Lung (tissue), 12 donors: ENCODE results near the gene ZDHHC11. TPM values are rescaled to one million over a fixed set of nuclear protein-coding genes. Genes with fewer than 3 reads are reported as not detected.

Source experiments
- ATAC-seq: fragments of 200-7000 bp; cut with Tn5 transposase; one replicate; pipeline ENCODE4 v1.9.1; 2020; ENCODE audit warnings: moderate number of reproducible peaks; ENCODE audit not compliant: insufficient read depth, low FRiP score
- DNase-seq, 3 donors: peaks; one replicate each; pipeline ENCODE4 v3.0.0-alpha.2; 2013 to 2017
- H3K27ac ChIP-seq, 2 donors: one replicate each; pipeline ENCODE4 v1.5.1; 2013; ENCODE audit warnings: mild to moderate bottlenecking in 2 of 2, moderate library complexity in 2 of 2, control low read depth in 1 of 2, inconsistent platforms in 1 of 2, low read depth in 1 of 2, low read length in 1 of 2
- H3K27me3 ChIP-seq, 3 donors: one replicate each; pipeline ENCODE4 v1.5.1; 2013; ENCODE audit warnings: low read length in 2 of 3; ENCODE audit not compliant: control insufficient read depth in 3 of 3, insufficient read depth in 3 of 3
- H3K36me3 ChIP-seq, 4 donors: one replicate each; pipeline ENCODE4 v1.5.1; 2013; ENCODE audit warnings: low read length in 4 of 4, mild to moderate bottlenecking in 1 of 4, moderate library complexity in 1 of 4; ENCODE audit not compliant: control insufficient read depth in 4 of 4, insufficient read depth in 4 of 4
- H3K4me1 ChIP-seq, 5 donors: one replicate each; pipeline ENCODE4 v1.5.1; 2013; ENCODE audit warnings: low read length in 5 of 5, mild to moderate bottlenecking in 2 of 5, moderate library complexity in 1 of 5; ENCODE audit not compliant: control insufficient read depth in 5 of 5, insufficient read depth in 5 of 5
- H3K4me3 ChIP-seq: one replicate; pipeline ENCODE4 v1.5.1; 2013; ENCODE audit warnings: mild to moderate bottlenecking, control low read depth, moderate library complexity
- H3K9ac ChIP-seq, 2 donors: one replicate each; pipeline ENCODE4 v1.5.1; 2013; ENCODE audit warnings: low read length in 2 of 2, control low read depth in 1 of 2; ENCODE audit not compliant: insufficient read depth in 1 of 2
- H3K9me3 ChIP-seq, 4 donors: one replicate each; pipeline ENCODE4 v1.5.1; 2013; ENCODE audit warnings: low read length in 3 of 4, mild to moderate bottlenecking in 1 of 4, moderate library complexity in 1 of 4; ENCODE audit not compliant: control insufficient read depth in 4 of 4, insufficient read depth in 3 of 4
- WGBS, 2 donors: extraction: QIAGEN DNeasy Blood & Tissue Kit; methylation state at CpG; one replicate each; pipeline ENCODE4 v1.1.7; 2013; 5-methylcytosine and 5-hydroxymethylcytosine counted together
- polyA plus RNA-seq, 2 donors: library from polyadenylated mRNA; stranded (reverse); fragments of 200-250 nt; gene quantifications; one replicate each; pipeline ENCODE4 v1.2.1, GENCODE V29; 2013
- total RNA-seq, 2 donors: library from RNA; depleted of rRNA in 1 of 2; stranded (reverse); fragments of >200 nt in 1 of 2; gene quantifications; one replicate each; pipeline ENCODE4 v1.2.1, GENCODE V29; 2014 to 2021
- TF ChIP-seq, protein P1 (sequence below): IDR thresholded peaks from 2 replicates; pipeline ENCODE4 v1.5.1; 2012; ENCODE audit warnings: mild to moderate bottlenecking; ENCODE audit errors: control extremely low read depth, extremely low read depth
- donor health status: control.
- donor health status: control.
- donor health status: Bipolar disorder and iron deficiency.
- donor health status: healthy.
- donor health status: DM: yes; HTN: yes; CAD: no.

The ZDHHC11 gene
- total and polyA plus RNA-seq, 4 donors = 6.8 to 110 (median 20.5) TPM

DNA sequence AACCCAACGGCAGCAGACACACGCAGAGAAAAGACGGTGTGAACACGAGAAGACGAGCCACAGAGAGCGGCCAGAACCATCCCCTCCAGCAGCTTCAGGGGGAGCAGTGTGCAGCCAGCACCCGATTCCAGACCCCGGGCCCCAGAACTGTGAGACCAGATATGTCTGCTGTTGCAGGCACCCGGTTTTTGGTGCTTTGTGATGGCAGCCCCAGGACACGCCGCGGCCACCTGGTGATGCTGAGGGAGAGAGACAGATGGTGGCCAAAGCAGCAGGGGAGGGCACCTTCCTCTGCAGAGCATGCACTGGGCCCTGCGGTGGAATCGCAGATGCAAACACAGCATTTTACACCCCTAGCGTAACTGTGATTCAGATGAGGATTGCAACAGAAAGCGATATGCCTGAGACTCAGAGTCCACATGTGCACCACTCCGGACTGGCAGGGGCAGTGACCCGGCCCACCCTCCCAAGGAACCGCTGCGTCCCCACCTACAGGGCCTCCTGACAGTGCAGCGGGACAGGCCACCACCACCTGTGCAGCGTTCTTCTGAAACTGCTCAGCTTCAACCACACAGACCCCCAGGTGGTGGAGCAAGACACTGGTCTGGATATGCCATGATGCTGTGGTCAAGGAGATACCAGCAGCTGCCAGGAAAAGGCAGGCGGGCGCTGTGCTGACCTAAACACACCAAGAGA, 90.3 kb downstream of the ZDHHC11 start:
- no peak for ATAC-seq
- Histone ChIP-seq H3K4me1 (peaks cover 15 to 29% (median 25%) of the 10 kb centered on the region in 5 donors), H3K27me3 (no peaks in the 10 kb centered on the region), H3K9ac (no peak overlapping the region), H3K36me3 (peaks cover 0 to 11% (median 2%) of the 10 kb centered on the region in 4 donors), H3K27ac (no peak overlapping the region), H3K9me3 (no peaks in the 10 kb centered on the region), H3K4me3 (no peak overlapping the region)
- peak in 1 of 3 donors; percentile 11 for DNase-seq
- TF ChIP-seq, protein P1, sequence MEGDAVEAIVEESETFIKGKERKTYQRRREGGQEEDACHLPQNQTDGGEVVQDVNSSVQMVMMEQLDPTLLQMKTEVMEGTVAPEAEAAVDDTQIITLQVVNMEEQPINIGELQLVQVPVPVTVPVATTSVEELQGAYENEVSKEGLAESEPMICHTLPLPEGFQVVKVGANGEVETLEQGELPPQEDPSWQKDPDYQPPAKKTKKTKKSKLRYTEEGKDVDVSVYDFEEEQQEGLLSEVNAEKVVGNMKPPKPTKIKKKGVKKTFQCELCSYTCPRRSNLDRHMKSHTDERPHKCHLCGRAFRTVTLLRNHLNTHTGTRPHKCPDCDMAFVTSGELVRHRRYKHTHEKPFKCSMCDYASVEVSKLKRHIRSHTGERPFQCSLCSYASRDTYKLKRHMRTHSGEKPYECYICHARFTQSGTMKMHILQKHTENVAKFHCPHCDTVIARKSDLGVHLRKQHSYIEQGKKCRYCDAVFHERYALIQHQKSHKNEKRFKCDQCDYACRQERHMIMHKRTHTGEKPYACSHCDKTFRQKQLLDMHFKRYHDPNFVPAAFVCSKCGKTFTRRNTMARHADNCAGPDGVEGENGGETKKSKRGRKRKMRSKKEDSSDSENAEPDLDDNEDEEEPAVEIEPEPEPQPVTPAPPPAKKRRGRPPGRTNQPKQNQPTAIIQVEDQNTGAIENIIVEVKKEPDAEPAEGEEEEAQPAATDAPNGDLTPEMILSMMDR = no peak
- WGBS, 2 donors = 96% methylated on average over 24 of the region's 24 CpGs

DNA sequence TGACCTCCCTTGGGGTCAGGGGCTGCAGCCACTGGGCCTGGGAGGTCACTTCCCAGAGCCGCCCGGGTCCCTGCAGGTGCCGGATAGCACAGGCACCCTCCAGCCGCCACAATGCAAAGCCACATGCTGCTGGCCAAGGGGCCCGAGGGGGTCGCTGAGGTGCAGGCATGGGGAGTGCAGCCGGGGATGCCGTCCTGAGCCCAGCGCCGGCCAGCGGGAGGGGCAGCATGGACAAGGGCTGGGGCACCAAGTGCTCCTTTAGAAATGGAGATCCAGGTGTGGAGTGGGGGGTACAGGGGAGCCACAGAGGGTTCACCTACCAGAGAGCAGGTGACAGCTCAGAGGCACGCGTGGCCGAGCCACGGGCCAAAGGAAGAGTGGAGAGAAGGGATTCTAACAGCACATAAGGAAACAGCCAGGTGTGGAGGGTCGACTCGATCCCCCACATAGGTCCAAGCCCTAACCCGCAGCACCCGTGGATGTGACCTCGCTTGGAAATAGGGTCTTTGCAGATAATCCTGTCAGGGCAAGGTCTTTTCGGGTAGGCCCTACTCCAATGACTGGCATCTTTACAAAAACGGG, 90.9 kb downstream of the ZDHHC11 start:
- Histone ChIP-seq H3K4me3 (no peak overlapping the region), H3K36me3 (peaks cover 0 to 8% (median 2%) of the 10 kb centered on the region in 4 donors), H3K27ac (peak overlapping the region; percentile 17 to 79), H3K9ac (peak overlapping the region in 1 of 2 donors; percentile 76), H3K27me3 (no peaks in the 10 kb centered on the region), H3K4me1 (peaks cover 15 to 29% (median 25%) of the 10 kb centered on the region in 5 donors), H3K9me3 (no peaks in the 10 kb centered on the region)
- TF ChIP-seq, protein P1 = no peak
- ATAC-seq (no peak), DNase-seq (peak in 1 of 3 donors; percentile 14)
- 95% methylated on average over 22 of the region's 22 CpGs for WGBS, 2 donors

DNA sequence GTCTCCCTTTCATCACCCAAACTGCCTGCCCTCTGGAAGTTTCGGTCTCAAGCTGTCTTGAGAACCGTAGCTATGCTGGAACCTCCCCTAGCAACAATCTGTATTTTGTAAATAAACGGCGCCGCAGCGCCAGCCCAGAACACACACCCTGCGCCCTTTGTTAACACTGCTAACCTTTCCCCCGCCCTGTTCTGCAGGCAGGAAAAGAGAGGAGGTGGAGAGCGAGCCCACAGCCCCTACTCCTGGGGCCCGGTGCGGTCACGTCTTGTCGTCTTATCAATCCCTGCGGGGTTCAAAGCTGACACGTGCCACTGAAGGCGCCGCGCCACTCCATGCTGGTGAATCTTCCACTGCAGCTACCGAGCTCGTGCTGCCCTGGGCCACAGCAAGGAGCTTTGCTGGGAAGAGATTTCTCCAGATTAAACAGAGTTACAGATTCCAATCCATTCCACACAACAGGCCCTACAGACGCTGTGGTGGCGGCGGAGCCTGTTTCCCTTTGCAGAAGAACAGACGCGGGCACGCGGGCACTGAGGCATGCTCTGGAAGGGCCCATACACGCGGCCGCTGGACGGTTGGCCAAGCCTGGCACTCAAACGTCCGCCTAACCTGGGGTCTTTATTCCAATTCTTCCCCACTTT, 91.6 kb downstream of the ZDHHC11 start:
- ATAC-seq (peak; percentile 46), DNase-seq (peak; percentile 92 to 97 (median 94))
- H3K27ac ChIP-seq = peak overlapping the region; percentile 41 to 79
- no peaks in the 10 kb centered on the region for H3K27me3 ChIP-seq
- WGBS, 2 donors = 37 to 59% methylated on average over 33 of the region's 33 CpGs
- no peaks in the 10 kb centered on the region for H3K9me3 ChIP-seq
- no peak overlapping the region for H3K4me3 ChIP-seq
- peaks cover 15 to 29% (median 25%) of the 10 kb centered on the region in 5 donors for H3K4me1 ChIP-seq
- peaks cover 0 to 8% (median 2%) of the 10 kb centered on the region in 4 donors for H3K36me3 ChIP-seq
- peak overlapping the region in 1 of 2 donors; percentile 76 for H3K9ac ChIP-seq
- TF ChIP-seq, protein P1 = no peak
